Activated T-cell treated with anti-CD3 and anti-CD28 coated beads for 48 hours (primary cell): Measurements from ENCODE around the gene P4HA2.

Experiments
- DNase-seq: peaks from one replicate; pipeline ENCODE4 v3.0.0-alpha.2; 2020; ENCODE audit warnings: low read depth

The P4HA2 gene

DNA sequence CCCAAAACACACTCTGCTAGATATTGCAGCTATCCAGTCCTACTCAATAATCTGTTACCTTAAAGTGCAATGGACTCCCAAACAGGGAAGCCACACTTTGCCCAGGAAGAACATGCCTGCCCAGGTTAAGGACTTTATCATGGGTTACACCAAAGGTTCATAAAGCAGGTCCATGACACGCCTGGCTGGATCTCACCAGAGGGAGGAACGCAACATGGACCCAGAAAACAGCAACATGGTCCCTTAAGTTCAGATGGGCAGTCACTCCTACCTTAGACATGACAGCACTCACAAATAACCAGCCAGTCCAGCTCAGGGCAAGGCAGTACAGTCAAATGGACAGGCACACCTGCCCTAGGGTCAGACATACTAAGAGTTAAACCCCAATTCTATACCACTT, 3.8 kb downstream of the P4HA2 start:
- no peak for DNase-seq

- DNase-seq, result no peak
Measured at GRCh38 chr5:132222649-132223038, 5.0 kb downstream of the P4HA2 start.

- DNase-seq, result no peak
Measured at GRCh38 chr5:132221781-132222648, 5.6 kb downstream of the P4HA2 start.

DNA sequence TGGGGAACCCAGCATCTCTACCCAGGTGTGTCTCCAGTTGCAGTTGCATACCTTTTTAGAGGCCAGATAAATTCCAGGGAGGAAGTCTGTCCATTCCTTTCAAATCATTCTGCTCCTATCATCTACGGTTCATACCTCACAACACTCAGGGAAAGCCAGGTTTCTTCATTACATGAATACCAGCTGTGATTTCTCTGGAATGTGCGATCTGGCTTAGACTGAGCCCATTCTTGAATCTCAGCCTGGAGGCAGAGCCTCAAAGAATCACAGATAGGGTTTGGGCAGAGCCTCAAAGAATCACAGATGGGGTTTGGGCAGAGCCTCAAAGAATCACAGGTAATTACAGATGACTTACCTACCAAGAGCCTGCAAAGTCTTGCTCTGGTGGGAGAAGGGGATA, 7.2 kb downstream of the P4HA2 start:
- no peak for DNase-seq

DNA sequence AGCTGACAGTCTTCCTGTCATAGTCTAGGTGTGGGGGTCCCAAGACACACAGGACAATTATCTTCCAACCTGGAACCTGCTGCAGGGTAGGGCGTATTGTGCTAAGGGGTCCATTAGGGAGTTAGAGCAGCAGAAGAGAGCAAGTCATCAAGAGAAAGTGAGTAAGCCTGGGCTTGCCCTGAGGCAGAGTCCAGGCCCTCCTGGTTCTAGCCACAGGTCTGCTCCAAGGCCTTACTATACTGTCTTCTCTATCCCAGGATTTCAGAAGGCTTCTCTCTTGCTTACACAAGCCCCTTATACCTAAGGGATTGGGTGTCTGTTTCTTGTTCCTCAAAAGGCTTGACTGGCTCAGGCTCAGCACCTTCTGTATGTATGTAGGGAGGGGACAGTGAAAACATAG, 7.7 kb downstream of the P4HA2 start:
- no peak for DNase-seq

- no peak for DNase-seq
Measured at GRCh38 chr5:132219289-132219970, 8.2 kb downstream of the P4HA2 start.

DNA sequence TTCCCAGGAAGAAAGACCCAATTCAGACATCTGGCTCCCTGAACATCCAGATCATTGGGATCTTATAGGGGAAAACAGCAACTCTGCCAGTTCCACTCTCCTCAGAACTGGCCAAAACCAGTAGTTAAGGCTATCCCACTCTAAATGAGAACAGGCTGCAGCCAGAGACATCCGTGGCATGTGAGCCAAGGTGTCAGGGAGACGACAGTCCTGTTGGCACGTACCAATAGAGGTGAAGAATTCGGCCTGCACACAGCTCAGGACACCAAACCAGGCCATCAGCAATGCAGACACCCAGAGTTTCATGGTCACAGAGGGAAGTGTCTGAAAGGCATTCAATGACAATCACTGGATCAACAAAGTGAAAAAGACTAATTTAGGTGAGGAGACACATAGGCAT, 9.3 kb downstream of the P4HA2 start:
- DNase-seq, result no peak

DNA sequence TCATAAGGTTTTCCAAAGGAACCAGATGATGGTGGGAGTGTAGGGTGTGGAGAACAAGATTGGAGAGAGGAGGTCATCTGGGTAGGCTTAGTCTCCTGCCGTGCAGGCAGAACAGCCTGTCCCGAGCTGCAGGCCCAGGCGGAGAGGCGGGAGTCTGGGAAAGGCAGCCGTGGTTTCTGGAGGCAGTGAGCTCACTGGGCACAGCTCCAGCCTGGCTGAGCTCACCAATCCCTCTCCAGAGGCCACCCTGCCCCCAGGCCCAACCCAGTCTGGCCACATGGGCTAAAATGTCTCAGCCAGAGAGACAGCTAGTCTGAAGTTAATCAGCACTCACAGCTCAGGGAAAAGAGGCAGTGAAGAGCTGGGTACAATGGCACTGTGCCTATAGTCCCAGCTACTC, 12.3 kb downstream of the P4HA2 start:
- no peak for DNase-seq

DNA sequence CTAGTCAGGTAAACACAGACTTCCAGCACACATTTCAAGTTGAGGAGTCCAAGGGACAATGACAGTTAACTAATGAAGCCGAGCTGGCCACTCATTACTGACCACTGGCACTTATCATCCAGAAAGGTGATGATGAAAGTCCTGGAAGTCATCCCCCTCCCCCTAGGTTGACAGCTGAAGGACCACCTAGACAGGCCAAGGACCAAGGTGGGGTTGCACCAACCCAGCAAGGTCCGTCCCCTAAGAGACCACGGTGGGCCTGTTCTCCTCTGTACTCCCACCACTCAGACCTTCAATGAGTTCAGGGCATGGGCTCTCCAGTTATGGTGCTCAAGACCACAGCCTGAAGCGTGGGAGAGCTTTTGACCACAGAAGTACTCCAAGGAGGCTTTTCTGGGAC, 13.2 kb downstream of the P4HA2 start:
- no peak for DNase-seq

DNA sequence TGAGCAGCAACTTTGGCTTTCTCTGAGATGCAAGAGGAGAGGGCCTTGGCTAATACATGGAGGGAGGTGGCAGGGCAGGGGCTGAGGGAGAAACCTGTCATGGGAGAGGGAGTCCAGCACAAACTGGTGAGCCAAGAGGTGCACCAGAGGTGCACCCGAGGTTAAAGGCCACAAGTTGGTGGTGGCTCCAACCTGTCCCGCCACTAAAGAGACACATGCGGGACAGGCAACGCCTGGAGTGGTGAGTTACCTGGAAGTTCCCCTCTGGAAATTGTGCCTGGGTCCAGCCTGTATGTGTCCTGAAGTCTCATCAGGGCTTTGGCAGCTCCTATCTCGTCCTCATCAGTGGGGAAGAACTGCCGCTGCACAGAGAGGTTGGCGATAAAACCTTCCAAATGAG, 14.0 kb downstream of the P4HA2 start:
- no peak for DNase-seq

- no peak for DNase-seq
Measured at GRCh38 chr5:132211787-132212186, 15.9 kb downstream of the P4HA2 start.

- DNase-seq, result no peak
Measured at GRCh38 chr5:132210944-132211343, 16.7 kb downstream of the P4HA2 start.

GRCh38 chr5:132209901-132210545, 17.6 kb downstream of the P4HA2 start:
- DNase-seq, result no peak

DNA sequence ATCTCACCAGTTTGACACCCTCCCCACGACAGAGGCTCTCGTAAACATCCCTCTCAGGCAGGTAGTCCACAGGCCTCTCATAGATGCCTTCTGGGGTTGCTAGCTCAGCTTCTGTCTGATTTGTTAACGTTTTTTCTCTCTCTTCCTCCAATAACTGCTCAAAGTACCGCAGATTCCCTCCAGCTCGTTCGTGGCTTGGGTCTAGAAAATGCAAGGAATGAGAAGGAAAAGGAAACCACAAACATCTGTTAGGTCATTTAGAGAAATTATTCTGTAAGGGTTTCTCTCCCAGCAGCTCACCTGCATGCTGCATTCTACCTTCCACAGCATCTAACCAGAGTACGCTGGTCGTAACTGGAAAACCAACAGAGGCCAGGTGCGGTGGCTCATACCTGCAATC, 18.5 kb downstream of the P4HA2 start:
- DNase-seq, result no peak

- DNase-seq, result no peak
Measured at GRCh38 chr5:132207778-132208177, 19.9 kb downstream of the P4HA2 start.

DNA sequence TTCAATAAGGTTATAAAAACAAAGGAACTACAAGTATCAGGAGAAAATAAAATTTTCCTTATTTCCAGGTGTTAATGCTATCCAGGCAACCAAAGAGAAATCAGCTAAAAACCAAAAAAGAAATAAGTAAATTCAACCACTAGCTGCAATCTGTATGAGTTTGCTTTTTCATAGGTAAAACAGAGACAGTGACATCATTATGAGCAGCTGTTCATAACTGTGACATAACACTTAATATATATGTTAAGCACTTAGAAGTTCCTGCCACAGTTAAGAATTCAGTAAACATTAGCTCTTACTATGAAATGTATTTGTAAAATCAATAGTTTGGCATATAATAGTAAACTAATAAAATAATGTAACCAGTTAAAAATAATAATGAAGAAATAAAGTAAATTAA, 20.9 kb downstream of the P4HA2 start:
- DNase-seq, result no peak

GRCh38 chr5:132205385-132206125, 22.1 kb downstream of the P4HA2 start:
- DNase-seq, result no peak

GRCh38 chr5:132204371-132205135, 23.1 kb downstream of the P4HA2 start:
- no peak for DNase-seq

GRCh38 chr5:132203916-132204315, 23.7 kb downstream of the P4HA2 start:
- no peak for DNase-seq

DNA sequence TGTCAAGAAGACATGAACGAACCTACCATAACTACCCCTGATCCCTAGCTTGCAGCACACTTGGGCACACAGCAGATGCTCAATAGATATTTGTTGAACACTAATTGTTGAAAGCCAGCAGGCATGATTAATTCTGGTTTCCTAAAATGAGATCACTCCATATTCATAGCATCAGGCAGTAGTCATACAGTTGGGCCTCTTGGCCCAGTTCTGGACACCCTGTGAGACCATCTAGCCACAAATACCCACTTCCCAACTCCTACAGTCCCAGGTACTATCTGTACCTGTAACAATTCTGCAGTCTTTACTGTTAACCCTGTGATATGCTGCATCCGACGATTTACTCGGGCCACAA, 24.2 kb downstream of the P4HA2 start:
- DNase-seq, result no peak

- DNase-seq, result no peak
Measured at GRCh38 chr5:132202711-132203463, 24.8 kb downstream of the P4HA2 start.
